ENCODE data around the gene DAP.
"Not testable (repeated sequence)": the region's sequence is repeated elsewhere in the genome, so short reads cannot be mapped to it uniquely, and the experiment has no call there.

DAP gene

GRCh38 chr5:10667431-10668057, 93.5 kb downstream of the DAP start:
- Histone ChIP-seq H3K4me1 (no peaks in the 10 kb centered on the region), H3K27ac (no peak overlapping the region), H3K27me3 (ENCODE audit: control insufficient read depth, insufficient read depth, low read length) (no peaks in the 10 kb centered on the region), H3K9me3 (ENCODE audit: control insufficient read depth, low read length) (no peaks in the 10 kb centered on the region), H3K4me3 (ENCODE audit: low read depth, low read length) (no peak overlapping the region), H3K9ac (no peak overlapping the region), H3K4me2 (ENCODE audit: low read length) (no peak overlapping the region), H2AFZ (no peak overlapping the region), H3K79me2 (no peaks in the 10 kb centered on the region), H3K36me3 (ENCODE audit: control insufficient read depth, insufficient read depth, low read length) (no peaks in the 10 kb centered on the region)
- TF ChIP-seq CTCF (IDR thresholded peaks at IDR 0.05) = no peak

GRCh38 chr5:10666531-10667299, 94.3 kb downstream of the DAP start:
- H3K27me3 ChIP-seq (ENCODE audit: control insufficient read depth, insufficient read depth, low read length) = no peaks in the 10 kb centered on the region
- no peak overlapping the region for H3K4me3 ChIP-seq (ENCODE audit: low read depth, low read length)
- H2AFZ ChIP-seq = no peak overlapping the region
- no peaks in the 10 kb centered on the region for H3K9me3 ChIP-seq (ENCODE audit: control insufficient read depth, low read length)
- no peak overlapping the region for H3K9ac ChIP-seq
- H3K4me2 ChIP-seq (ENCODE audit: low read length) = no peak overlapping the region
- H3K4me1 ChIP-seq = no peaks in the 10 kb centered on the region
- H3K36me3 ChIP-seq (ENCODE audit: control insufficient read depth, insufficient read depth, low read length) = no peaks in the 10 kb centered on the region
- no peak for TF ChIP-seq CTCF (IDR thresholded peaks at IDR 0.05)
- no peak overlapping the region for H3K27ac ChIP-seq
- no peaks in the 10 kb centered on the region for H3K79me2 ChIP-seq

- H3K4me2 ChIP-seq (ENCODE audit: low read length) = no peak overlapping the region
- H3K9ac ChIP-seq = no peak overlapping the region
- H3K27me3 ChIP-seq (ENCODE audit: control insufficient read depth, insufficient read depth, low read length) = no peaks in the 10 kb centered on the region
- H3K4me1 ChIP-seq = no peaks in the 10 kb centered on the region
- H3K27ac ChIP-seq = no peak overlapping the region
- no peaks in the 10 kb centered on the region for H3K79me2 ChIP-seq
- no peaks in the 10 kb centered on the region for H3K9me3 ChIP-seq (ENCODE audit: control insufficient read depth, low read length)
- no peak overlapping the region for H2AFZ ChIP-seq
- no peaks in the 10 kb centered on the region for H3K36me3 ChIP-seq (ENCODE audit: control insufficient read depth, insufficient read depth, low read length)
- TF ChIP-seq CTCF (IDR thresholded peaks at IDR 0.05) = no peak
- no peak overlapping the region for H3K4me3 ChIP-seq (ENCODE audit: low read depth, low read length)
These were observed 95.2 kb downstream of the DAP start for GRCh38 chr5:10665799-10666198.

- H3K4me3 ChIP-seq (ENCODE audit: low read depth, low read length); H3K4me1 ChIP-seq; H3K4me2 ChIP-seq (ENCODE audit: low read length); H3K36me3 ChIP-seq (ENCODE audit: control insufficient read depth, insufficient read depth, low read length); H3K27ac ChIP-seq; H3K79me2 ChIP-seq; H3K9ac ChIP-seq; H2AFZ ChIP-seq; H3K9me3 ChIP-seq (ENCODE audit: control insufficient read depth, low read length); H3K27me3 ChIP-seq (ENCODE audit: control insufficient read depth, insufficient read depth, low read length): not testable (repeated sequence)
These were observed 96.8 kb downstream of the DAP start for GRCh38 chr5:10664180-10664769.

- Histone ChIP-seq H3K4me3 (ENCODE audit: low read depth, low read length) (no peak overlapping the region), H3K4me1 (no peaks in the 10 kb centered on the region), H3K9ac (no peak overlapping the region), H3K9me3 (ENCODE audit: control insufficient read depth, low read length) (no peaks in the 10 kb centered on the region), H2AFZ (no peak overlapping the region), H3K27me3 (ENCODE audit: control insufficient read depth, insufficient read depth, low read length) (no peaks in the 10 kb centered on the region), H3K27ac (no peak overlapping the region), H3K36me3 (ENCODE audit: control insufficient read depth, insufficient read depth, low read length) (no peaks in the 10 kb centered on the region), H3K79me2 (no peaks in the 10 kb centered on the region), H3K4me2 (ENCODE audit: low read length) (no peak overlapping the region)
- TF ChIP-seq CTCF (IDR thresholded peaks at IDR 0.05) = no peak
These were observed 97.4 kb downstream of the DAP start for GRCh38 chr5:10663489-10664179.

Measured in parathyroid adenoma (tissue), 2 donors.